Measurements from ENCODE around the gene ZNF485. TPM values are rescaled to one million over a fixed set of nuclear protein-coding genes. Genes with fewer than 3 reads are reported as not detected.

Gene ZNF485
- total and polyA plus RNA-seq, 12 donors = 1.1 to 5.3 (median 3.0) TPM

GRCh38 chr10:43644252-43644651, 38.0 kb downstream of the ZNF485 start:
- no peak for DNase-seq
- H3K4me1 ChIP-seq (replicated peaks in 1 of 2) = peaks cover 0 to under 1% of the 10 kb centered on the region in 2 donors
- H3K4me3 ChIP-seq = peak overlapping the region in 1 of 4 donors; percentile 13
- H3K36me3 ChIP-seq (replicated peaks in 1 of 2) = peaks cover 0 to 20% of the 10 kb centered on the region in 2 donors
- H3K27me3 ChIP-seq = no peaks in the 10 kb centered on the region
- TF ChIP-seq CTCF (IDR thresholded peaks at IDR 0.05) (no peak), POLR2A (IDR thresholded peaks at IDR 0.05) (no peak)
- 98 to 100% (median 98%) methylated on average over 8 of the region's 8 CpGs for WGBS, 4 donors
- H3K27ac ChIP-seq = no peak overlapping the region
- H3K9me3 ChIP-seq (replicated peaks in 1 of 3) = peaks cover 0 to 53% (median 7%) of the 10 kb centered on the region in 3 donors
- intact Hi-C loops (cut with DNase I) = no loop called here

GRCh38 chr10:43645866-43646265, 39.6 kb downstream of the ZNF485 start:
- TF ChIP-seq POLR2A (IDR thresholded peaks at IDR 0.05) (no peak), CTCF (IDR thresholded peaks at IDR 0.05) (no peak)
- H3K36me3 ChIP-seq (replicated peaks in 1 of 2) = peaks cover 0 to 20% of the 10 kb centered on the region in 2 donors
- 97 to 100% (median 99%) methylated on average over 4 of the region's 4 CpGs for WGBS, 4 donors
- peaks cover 0 to 53% (median 7%) of the 10 kb centered on the region in 3 donors for H3K9me3 ChIP-seq (replicated peaks in 1 of 3)
- peaks cover 0 to 5% of the 10 kb centered on the region in 2 donors for H3K4me1 ChIP-seq (replicated peaks in 1 of 2)
- intact Hi-C loops (cut with DNase I) = no loop called here
- no peak for DNase-seq
- H3K4me3 ChIP-seq = no peak overlapping the region
- H3K27me3 ChIP-seq = no peaks in the 10 kb centered on the region
- no peak overlapping the region for H3K27ac ChIP-seq

GRCh38 chr10:43647576-43647975, 41.3 kb downstream of the ZNF485 start:
- intact Hi-C loops (cut with DNase I) = no loop called here
- 93 to 99% (median 96%) methylated on average over 6 of the region's 6 CpGs for WGBS, 4 donors
- Histone ChIP-seq H3K27me3 (no peaks in the 10 kb centered on the region), H3K9me3 (replicated peaks in 1 of 3) (peaks cover 0 to 42% (median 7%) of the 10 kb centered on the region in 3 donors), H3K4me1 (replicated peaks in 1 of 2) (peaks cover 0 to 5% of the 10 kb centered on the region in 2 donors), H3K27ac (no peak overlapping the region), H3K36me3 (replicated peaks in 1 of 2) (peaks cover 0 to 20% of the 10 kb centered on the region in 2 donors), H3K4me3 (peak overlapping the region in 1 of 4 donors; percentile 67)
- no peak for DNase-seq
- TF ChIP-seq CTCF (IDR thresholded peaks at IDR 0.05) (no peak), POLR2A (IDR thresholded peaks at IDR 0.05) (no peak)

GRCh38 chr10:43648095-43648397, 41.8 kb downstream of the ZNF485 start:
- H3K27me3 ChIP-seq = no peaks in the 10 kb centered on the region
- H3K36me3 ChIP-seq (replicated peaks in 1 of 2) = peaks cover 0 to 20% of the 10 kb centered on the region in 2 donors
- H3K9me3 ChIP-seq (replicated peaks in 1 of 3) = peaks cover 0 to 38% (median 7%) of the 10 kb centered on the region in 3 donors
- H3K4me1 ChIP-seq (replicated peaks in 1 of 2) = peaks cover 0 to 5% of the 10 kb centered on the region in 2 donors
- no peak for DNase-seq
- WGBS, 4 donors = 51 to 59% (median 56%) methylated on average over 6 to 9 of the region's 9 CpGs
- intact Hi-C loops (cut with DNase I) = no loop called here
- no peak for TF ChIP-seq POLR2A (IDR thresholded peaks at IDR 0.05)
- no peak for TF ChIP-seq CTCF (IDR thresholded peaks at IDR 0.05)
- peak overlapping the region in 2 of 5 donors; percentile 73 to 77 for H3K27ac ChIP-seq
- H3K4me3 ChIP-seq = peak overlapping the region in 3 of 4 donors; percentile 49 to 67 (median 60)
